SK-N-SH (cell line): ENCODE data around the gene ADRA2B.

Experiments used
- EP300 ChIP-seq, 2 experiments: IDR thresholded peaks; 2 replicates each; pipeline versions ENCODE4 v1.4.0 to v1.6.1; 2012; ENCODE audit warnings: borderline replicate concordance in 1 of 2, low read depth in 1 of 2, low read length in 1 of 2
- SMC3 ChIP-seq: IDR thresholded peaks from 2 replicates; pipeline ENCODE4 v1.6.1; 2012; ENCODE audit warnings: low read depth, low read length, improper control_type of control experiment
- TF ChIP-seq, protein P1 (sequence below): fragments of 200-600 bp; sonication (generic); IDR thresholded peaks from 2 replicates; pipeline ENCODE4 v1.6.1; 2017; ENCODE audit warnings: antibody characterized with exemption, mild to moderate bottlenecking, moderate library complexity

DNA sequence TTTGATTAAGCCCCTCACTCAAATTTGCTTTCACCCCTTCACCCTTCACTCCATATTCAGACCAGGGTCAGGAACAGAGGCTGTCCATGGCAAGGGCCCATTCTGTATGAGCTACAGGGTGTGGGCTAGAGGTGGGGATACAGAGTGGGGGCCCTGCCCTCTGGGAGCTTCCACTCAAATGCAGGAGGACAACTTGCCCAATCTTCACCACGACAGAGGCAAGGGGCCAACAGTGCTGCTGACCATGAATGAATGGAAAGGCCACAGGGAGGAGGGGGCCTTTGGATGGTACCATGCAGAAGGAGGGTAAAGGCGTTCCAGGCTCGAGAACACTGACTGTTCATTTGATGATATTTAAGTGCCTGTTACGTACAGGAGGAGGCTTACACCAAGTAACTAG, 22.8 kb downstream of the ADRA2B start:
- no peak for TF ChIP-seq SMC3
- TF ChIP-seq, protein P1, sequence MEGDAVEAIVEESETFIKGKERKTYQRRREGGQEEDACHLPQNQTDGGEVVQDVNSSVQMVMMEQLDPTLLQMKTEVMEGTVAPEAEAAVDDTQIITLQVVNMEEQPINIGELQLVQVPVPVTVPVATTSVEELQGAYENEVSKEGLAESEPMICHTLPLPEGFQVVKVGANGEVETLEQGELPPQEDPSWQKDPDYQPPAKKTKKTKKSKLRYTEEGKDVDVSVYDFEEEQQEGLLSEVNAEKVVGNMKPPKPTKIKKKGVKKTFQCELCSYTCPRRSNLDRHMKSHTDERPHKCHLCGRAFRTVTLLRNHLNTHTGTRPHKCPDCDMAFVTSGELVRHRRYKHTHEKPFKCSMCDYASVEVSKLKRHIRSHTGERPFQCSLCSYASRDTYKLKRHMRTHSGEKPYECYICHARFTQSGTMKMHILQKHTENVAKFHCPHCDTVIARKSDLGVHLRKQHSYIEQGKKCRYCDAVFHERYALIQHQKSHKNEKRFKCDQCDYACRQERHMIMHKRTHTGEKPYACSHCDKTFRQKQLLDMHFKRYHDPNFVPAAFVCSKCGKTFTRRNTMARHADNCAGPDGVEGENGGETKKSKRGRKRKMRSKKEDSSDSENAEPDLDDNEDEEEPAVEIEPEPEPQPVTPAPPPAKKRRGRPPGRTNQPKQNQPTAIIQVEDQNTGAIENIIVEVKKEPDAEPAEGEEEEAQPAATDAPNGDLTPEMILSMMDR: no peak
- TF ChIP-seq EP300 (IDR thresholded peaks at IDR 0.05; ENCODE audit: borderline replicate concordance in 1 of 2, low read depth in 1 of 2, low read length in 1 of 2): no peak
